Neural progenitor cell (in vitro differentiated cells): ENCODE measurements around the gene FLCN.

Source experiments
- CTCF ChIP-seq: fragments of 200-600 bp; sonication (generic); IDR thresholded peaks from 2 replicates; pipeline ENCODE4 v1.5.1; 2017; ENCODE audit warnings: antibody characterized with exemption, mild to moderate bottlenecking
- EZH2 ChIP-seq: fragments of 200-600 bp; sonication (generic); IDR thresholded peaks from 2 replicates; pipeline ENCODE4 v1.6.1; 2017; ENCODE audit warnings: antibody characterized with exemption, mild to moderate bottlenecking, moderate library complexity
- EZH2phosphoT487 ChIP-seq: fragments of 200-600 bp; sonication (generic); IDR thresholded peaks from 2 replicates; pipeline ENCODE4 v1.6.1; 2017; ENCODE audit warnings: antibody characterized with exemption

- TF ChIP-seq CTCF (no peak), EZH2 (no peak), EZH2phosphoT487 (no peak)
Measured at GRCh38 chr17:17175340-17175739, 61.6 kb downstream of the FLCN start.
